ENCODE results near the gene TRIM23. TPM values are rescaled to one million over a fixed set of nuclear protein-coding genes. Genes with fewer than 3 reads are reported as not detected.
A peak's percentile ranks its signal among the peaks of the same experiment; 100 is the strongest.

Gene TRIM23
- total and polyA plus RNA-seq, 2 of the 4 experiments (the other 2 are of a cell fraction), result 3.7 to 28.9 TPM

DNA sequence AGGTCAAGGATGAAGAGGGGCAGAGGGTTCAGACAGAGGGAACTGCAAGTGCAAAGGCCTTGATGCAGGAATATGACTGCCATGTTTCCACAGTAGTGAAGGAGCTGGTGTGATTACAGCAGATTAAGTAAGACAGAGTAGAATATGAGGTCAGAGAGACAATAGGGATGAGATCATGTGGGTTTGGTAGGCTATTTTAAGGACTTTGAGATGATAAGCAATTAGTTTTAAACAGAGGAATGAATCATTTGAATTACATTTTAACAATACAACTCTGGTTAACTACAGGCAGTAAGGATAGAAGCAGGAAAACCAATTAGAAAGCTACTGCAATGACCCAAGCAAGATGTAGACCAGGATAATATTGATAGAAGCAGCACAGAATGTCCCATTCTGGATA is 68.8 kb downstream of the TRIM23 start:
- TF ChIP-seq FOS (IDR thresholded peaks at IDR 0.05; ENCODE audit: low read depth, low read length), result no peak
- TF ChIP-seq NFE2L2 (IDR thresholded peaks at IDR 0.05; ENCODE audit: low read depth, low read length), result no peak
- no peak for TF ChIP-seq POLR2A (IDR thresholded peaks at IDR 0.05; ENCODE audit: low read depth, low read length)
- TF ChIP-seq RAD21 (IDR thresholded peaks at IDR 0.05; ENCODE audit: low read length), result no peak
- TF ChIP-seq MAZ (IDR thresholded peaks at IDR 0.05; ENCODE audit: borderline replicate concordance, low read depth, low read length), result no peak
- TF ChIP-seq CEBPB (IDR thresholded peaks at IDR 0.05; ENCODE audit: low read depth, low read length), result no peak
- TF ChIP-seq SMC3 (IDR thresholded peaks at IDR 0.05; ENCODE audit: low read depth, low read length), result no peak
- TF ChIP-seq, protein P1, sequence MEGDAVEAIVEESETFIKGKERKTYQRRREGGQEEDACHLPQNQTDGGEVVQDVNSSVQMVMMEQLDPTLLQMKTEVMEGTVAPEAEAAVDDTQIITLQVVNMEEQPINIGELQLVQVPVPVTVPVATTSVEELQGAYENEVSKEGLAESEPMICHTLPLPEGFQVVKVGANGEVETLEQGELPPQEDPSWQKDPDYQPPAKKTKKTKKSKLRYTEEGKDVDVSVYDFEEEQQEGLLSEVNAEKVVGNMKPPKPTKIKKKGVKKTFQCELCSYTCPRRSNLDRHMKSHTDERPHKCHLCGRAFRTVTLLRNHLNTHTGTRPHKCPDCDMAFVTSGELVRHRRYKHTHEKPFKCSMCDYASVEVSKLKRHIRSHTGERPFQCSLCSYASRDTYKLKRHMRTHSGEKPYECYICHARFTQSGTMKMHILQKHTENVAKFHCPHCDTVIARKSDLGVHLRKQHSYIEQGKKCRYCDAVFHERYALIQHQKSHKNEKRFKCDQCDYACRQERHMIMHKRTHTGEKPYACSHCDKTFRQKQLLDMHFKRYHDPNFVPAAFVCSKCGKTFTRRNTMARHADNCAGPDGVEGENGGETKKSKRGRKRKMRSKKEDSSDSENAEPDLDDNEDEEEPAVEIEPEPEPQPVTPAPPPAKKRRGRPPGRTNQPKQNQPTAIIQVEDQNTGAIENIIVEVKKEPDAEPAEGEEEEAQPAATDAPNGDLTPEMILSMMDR (conservative IDR thresholded peaks at IDR 0.05; ENCODE audit: low read depth, low read length), result no peak
- TF ChIP-seq CHD1 (IDR thresholded peaks at IDR 0.05; ENCODE audit: low read depth, low read length), result no peak
- H3K79me1 ChIP-seq (ENCODE audit: low read depth in 1 of 2, low read length in 2 of 2), result peaks cover 12 to 22% of the 10 kb centered on the region in 2 experiments
- ATAC-seq (ENCODE audit: low read depth), result no peak
- in situ Hi-C loops (cut with MboI; ENCODE audit: low sequenced_read_pairs) (no loop called here), dilution Hi-C loops (cut with HindIII; ENCODE audit: low sequenced_read_pairs, unreplicated experiment) (no loop called here), intact Hi-C loops (cut with micrococcal nuclease) (no loop called here)
- no peak overlapping the region for H2BK20ac ChIP-seq (ENCODE audit: low read depth, low read length)
- H3K56ac ChIP-seq (ENCODE audit: extremely low read depth, insufficient read depth, low read length), result no peak overlapping the region
- H3K4me1 ChIP-seq (ENCODE audit: control insufficient read depth, insufficient read depth, low read length), result no peaks in the 10 kb centered on the region
- no peaks in the 10 kb centered on the region for H3K27me3 ChIP-seq (ENCODE audit: control insufficient read depth, insufficient read depth, low read length)
- H3K4me2 ChIP-seq (ENCODE audit: low read depth, low read length), result no peak overlapping the region
- no peak overlapping the region for H3K14ac ChIP-seq (replicated peaks; ENCODE audit: low read depth, low read length)
- no peaks in the 10 kb centered on the region for H3K9me1 ChIP-seq (ENCODE audit: insufficient read depth, low read length)
- no peaks in the 10 kb centered on the region for H3K9me3 ChIP-seq (ENCODE audit: control insufficient read depth, insufficient read depth, low read length)
- POLR2A ChIA-PET (ENCODE audit: unreplicated experiment), result no interaction called here
- H4K5ac ChIP-seq (ENCODE audit: low read depth, low read length), result no peak overlapping the region
- no peak overlapping the region for H3K23ac ChIP-seq (ENCODE audit: low read depth, low read length)
- H4K91ac ChIP-seq (ENCODE audit: insufficient read depth, low read depth, low read length), result no peak overlapping the region
- H2AK5ac ChIP-seq (ENCODE audit: low read depth, low read length), result no peak overlapping the region
- BruUV-seq (replicated peaks), result no TSS peak
- H4K20me1 ChIP-seq (ENCODE audit: insufficient read depth, low read length), result no peaks in the 10 kb centered on the region
- H3K36me3 ChIP-seq (ENCODE audit: control insufficient read depth, insufficient read depth, low read length), result no peaks in the 10 kb centered on the region; the same call in 1 of the 2 replicates
- CTCF ChIA-PET, result no interaction called here
- H3K27ac ChIP-seq (ENCODE audit: insufficient read depth, low read length), result no peak overlapping the region
- H3K9ac ChIP-seq (ENCODE audit: low read depth, low read length), result no peak overlapping the region
- H2AK9ac ChIP-seq (replicated peaks; ENCODE audit: low read depth, low read length, poor library complexity), result no peak overlapping the region
- no peak overlapping the region for H3K4me3 ChIP-seq (ENCODE audit: insufficient read depth, low read depth, low read length)
- no peak overlapping the region for H2BK120ac ChIP-seq (ENCODE audit: low read depth, low read length)
- H3K18ac ChIP-seq (ENCODE audit: low read depth, low read length), result no peak overlapping the region
- DNase-seq, result peak; percentile 49
- H4K8ac ChIP-seq (ENCODE audit: low read depth in 2 of 2, low read length in 2 of 2), result no peak overlapping the region
- no peak overlapping the region for H2BK5ac ChIP-seq (ENCODE audit: low read depth, low read length, poor library complexity, severe bottlenecking)
- no peak overlapping the region for H2BK15ac ChIP-seq (ENCODE audit: low read depth, low read length)
- H3K4ac ChIP-seq (ENCODE audit: low read depth, low read length), result no peak overlapping the region
- H2AFZ ChIP-seq (replicated peaks; ENCODE audit: low read length, poor library complexity), result no peak overlapping the region

All from IMR-90 (cell line).